Astrocyte (in vitro differentiated cells and primary cell): ENCODE data around the gene YTHDC1.

ENCODE experiments used
- EZH2 ChIP-seq: IDR thresholded peaks from 2 replicates; pipeline ENCODE4 v1.6.1; 2012; ENCODE audit warnings: mild to moderate bottlenecking, low read length, inconsistent platforms; ENCODE audit not compliant: insufficient read depth
- TF ChIP-seq, protein P1 (sequence below): IDR thresholded peaks from 2 replicates; pipeline ENCODE4 v1.5.1; 2011; ENCODE audit warnings: low read depth, mild to moderate bottlenecking, inconsistent platforms, low read length, moderate library complexity; ENCODE audit not compliant: insufficient read depth

DNA sequence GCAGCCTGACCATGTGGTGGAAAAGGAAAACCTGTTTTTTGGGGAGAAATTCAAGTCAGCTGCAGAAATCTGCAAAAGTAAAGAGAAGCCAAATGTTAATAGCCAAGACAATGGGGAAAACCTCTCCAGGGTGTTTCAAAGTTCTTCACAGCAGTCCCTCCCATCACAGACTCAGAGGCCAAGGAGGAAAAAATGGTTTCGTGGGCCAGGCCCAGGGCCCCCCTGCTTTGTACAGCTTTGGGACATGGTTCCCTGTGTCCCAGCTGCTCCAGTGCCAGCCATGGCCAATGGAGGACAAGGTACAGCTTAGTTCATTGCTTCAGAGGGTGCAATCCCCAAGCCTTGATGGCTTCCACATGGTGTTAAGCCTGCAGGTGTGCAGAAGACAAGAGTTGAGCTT, 15.2 kb upstream of the YTHDC1 start:
- TF ChIP-seq, protein P1, sequence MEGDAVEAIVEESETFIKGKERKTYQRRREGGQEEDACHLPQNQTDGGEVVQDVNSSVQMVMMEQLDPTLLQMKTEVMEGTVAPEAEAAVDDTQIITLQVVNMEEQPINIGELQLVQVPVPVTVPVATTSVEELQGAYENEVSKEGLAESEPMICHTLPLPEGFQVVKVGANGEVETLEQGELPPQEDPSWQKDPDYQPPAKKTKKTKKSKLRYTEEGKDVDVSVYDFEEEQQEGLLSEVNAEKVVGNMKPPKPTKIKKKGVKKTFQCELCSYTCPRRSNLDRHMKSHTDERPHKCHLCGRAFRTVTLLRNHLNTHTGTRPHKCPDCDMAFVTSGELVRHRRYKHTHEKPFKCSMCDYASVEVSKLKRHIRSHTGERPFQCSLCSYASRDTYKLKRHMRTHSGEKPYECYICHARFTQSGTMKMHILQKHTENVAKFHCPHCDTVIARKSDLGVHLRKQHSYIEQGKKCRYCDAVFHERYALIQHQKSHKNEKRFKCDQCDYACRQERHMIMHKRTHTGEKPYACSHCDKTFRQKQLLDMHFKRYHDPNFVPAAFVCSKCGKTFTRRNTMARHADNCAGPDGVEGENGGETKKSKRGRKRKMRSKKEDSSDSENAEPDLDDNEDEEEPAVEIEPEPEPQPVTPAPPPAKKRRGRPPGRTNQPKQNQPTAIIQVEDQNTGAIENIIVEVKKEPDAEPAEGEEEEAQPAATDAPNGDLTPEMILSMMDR = no peak
- TF ChIP-seq EZH2 = no peak
